ENCODE measurements around the gene RASGRF2.

The RASGRF2 gene, protein sequence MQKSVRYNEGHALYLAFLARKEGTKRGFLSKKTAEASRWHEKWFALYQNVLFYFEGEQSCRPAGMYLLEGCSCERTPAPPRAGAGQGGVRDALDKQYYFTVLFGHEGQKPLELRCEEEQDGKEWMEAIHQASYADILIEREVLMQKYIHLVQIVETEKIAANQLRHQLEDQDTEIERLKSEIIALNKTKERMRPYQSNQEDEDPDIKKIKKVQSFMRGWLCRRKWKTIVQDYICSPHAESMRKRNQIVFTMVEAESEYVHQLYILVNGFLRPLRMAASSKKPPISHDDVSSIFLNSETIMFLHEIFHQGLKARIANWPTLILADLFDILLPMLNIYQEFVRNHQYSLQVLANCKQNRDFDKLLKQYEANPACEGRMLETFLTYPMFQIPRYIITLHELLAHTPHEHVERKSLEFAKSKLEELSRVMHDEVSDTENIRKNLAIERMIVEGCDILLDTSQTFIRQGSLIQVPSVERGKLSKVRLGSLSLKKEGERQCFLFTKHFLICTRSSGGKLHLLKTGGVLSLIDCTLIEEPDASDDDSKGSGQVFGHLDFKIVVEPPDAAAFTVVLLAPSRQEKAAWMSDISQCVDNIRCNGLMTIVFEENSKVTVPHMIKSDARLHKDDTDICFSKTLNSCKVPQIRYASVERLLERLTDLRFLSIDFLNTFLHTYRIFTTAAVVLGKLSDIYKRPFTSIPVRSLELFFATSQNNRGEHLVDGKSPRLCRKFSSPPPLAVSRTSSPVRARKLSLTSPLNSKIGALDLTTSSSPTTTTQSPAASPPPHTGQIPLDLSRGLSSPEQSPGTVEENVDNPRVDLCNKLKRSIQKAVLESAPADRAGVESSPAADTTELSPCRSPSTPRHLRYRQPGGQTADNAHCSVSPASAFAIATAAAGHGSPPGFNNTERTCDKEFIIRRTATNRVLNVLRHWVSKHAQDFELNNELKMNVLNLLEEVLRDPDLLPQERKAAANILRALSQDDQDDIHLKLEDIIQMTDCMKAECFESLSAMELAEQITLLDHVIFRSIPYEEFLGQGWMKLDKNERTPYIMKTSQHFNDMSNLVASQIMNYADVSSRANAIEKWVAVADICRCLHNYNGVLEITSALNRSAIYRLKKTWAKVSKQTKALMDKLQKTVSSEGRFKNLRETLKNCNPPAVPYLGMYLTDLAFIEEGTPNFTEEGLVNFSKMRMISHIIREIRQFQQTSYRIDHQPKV (N-terminal part only)

DNA sequence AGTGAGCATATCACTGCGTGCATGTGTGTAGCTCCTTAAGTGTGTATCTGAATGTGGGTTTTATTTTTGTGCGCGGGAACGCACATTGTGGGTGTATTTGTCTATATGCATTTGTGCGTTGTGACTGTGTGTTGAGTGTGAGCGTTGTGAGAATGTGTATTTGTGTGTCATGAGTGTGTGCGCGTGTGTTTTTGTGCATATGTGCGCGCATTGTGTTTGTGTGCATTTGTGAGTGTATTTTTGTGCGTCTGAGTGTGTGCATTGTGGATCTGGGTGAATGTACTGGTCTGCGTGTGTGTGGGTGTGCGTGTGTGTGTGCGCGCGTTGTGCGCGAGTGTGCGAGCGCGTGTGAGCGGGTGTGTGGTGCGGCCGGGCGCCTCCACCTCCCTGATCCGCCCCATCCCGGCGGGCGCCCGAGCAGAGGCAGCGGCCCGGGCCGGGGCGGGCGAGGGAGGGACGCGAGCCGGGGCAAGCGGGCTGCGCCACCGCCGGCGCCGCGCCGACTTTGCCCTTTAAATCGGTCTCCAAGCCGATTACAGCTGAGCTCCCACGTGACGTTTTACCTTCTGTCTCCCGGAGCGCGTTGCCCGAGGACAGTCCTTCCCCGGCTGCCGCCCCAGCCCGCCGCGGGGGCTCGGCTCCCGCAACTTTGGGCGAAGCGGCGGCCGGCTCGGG lies at the start of gene RASGRF2:
RASGRF2 (plus strand) TSS at position 596 of the 675 bp plus-strand sequence. CDS start 376 bp downstream, outside the sequence.
- DNase-seq: no peak

DNA sequence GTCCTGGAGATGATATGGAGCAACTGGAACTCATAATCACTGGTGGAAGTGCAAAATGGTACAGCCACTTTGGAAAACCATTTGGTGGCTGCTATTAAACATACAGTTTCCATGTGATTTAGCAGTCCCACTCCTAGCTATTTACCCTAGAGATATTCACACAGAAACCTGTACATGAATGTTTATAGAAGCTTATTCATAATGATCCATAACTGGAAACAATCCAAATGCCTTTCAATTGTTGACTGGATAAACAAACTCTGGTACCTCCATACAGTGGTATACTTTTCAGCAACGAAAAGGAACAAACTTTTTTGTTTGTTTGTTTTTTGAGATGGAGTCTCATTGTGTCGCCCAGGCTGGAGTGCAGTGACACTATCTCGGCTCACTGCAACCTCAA lies 47.7 kb upstream of the RASGRF2 start:
- DNase-seq: no peak

DNA sequence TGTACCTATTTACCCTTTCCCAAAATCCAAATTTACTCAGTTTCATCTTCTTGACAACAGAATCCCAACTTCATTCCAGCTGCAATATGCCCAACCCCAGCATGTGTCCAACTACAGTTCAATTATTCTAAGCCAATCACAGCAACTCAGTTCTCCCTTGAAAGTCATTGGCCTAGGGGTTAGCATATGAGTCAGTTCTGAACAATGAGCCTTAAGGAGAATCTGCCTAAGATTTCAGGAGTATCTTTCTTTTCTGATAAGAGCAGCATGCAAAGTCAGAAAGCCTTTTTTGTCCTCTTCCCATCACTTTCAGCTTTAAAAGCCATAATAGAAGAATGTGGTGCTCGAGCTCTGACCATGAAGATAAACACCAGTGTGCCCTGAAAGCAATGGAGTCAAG lies 44.4 kb upstream of the RASGRF2 start:
- DNase-seq: no peak

DNA sequence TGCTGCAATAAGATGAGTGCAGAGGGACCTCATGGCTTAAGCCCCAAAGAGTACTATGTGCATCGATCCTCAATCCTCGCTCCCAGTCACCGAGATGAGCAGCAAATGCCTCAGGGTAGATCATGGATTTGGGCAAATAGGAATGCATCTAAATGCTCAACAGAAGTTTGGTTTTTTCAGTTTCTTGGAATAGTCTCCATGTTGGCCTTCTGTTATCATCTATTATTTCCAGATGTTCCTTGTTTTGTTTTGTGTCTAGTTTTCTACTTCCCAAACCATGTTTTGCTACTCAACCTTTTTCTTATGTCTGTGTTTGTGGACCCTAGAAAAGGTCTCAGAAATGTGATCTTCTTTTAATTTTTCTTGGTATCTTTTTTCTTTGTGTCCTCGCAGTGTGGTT lies 43.5 kb upstream of the RASGRF2 start:
- DNase-seq: no peak

DNA sequence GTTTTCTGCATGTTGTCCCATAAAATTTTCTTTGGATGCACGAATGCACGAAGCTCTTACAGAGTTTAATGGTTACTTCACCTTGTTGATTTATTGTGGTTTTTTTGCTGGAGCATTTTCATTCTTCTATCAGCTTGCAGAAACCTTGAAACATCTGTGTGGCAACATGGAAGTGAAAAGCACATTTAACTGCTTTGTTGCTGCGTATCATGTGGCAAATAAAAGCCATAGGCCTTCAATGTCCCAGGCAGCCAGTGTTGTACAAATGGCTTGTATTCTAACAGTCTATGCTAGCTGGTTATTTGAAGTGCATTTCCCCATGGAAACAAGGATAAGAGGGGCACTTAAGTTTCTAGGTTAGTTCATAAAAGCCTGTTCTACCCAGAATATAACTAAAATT lies 42.5 kb upstream of the RASGRF2 start:
- no peak for DNase-seq

DNA sequence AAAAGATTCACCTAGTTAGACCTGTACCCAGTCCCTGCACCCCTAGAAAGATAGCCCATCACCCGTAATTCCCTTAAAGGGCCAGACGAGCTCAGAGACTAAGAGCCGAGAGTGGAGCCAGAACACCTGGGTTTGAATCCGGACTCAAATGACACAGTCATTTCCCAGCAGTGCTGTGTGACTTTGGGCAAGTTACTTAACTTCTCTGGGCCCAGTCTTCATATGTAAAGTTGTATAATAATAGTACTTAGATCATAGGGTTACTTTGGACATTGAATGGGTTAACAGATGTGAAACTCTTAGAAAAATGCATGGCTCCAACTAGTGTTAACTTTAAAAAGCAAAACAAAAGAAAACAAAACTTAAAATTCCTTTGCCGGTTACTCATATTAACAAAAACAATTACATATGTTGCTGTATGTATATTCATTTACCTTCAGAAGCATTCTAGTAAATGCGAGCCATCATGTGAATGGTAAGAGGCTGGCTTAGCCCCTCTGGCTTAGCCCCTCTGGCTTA lies 40.4 kb upstream of the RASGRF2 start:
- no peak for DNase-seq

DNA sequence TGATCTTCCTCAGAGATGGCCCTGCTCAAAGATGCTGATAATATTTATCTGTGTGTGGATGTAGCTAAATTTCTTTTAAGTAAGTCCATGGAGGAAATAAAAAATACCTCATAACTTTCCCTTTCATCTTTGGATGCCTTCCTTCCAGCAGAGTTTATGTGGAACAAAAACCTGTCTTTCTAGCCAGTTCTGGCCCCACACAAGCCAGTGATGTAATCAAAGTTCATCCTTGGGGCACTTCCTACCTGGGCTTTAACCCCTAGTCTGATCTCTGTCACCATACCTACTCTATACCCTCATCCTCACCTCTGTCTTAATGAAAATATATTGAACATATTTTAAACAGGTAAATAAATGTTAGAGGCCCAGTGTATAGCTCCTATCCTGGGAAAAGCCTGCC lies 39.8 kb upstream of the RASGRF2 start:
- no peak for DNase-seq

DNA sequence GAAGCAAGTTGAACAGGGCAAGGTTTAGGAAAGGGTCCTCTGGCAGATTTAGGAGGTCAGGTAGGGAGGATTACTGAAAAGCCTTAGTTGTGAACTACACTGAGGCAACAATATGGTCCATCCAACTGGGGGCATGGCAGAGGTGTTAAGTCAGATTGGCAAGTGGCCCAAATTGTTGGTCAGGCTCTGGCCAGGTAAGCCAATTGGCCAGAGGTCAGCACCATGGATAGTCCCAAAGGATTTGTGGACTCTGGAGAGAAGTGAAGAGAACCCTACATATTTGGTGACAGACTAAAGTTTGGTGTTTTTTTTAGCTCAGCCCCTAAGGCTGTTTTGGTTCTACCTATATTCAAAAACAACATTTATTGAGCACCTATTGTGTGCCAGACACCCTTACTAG lies 39.1 kb upstream of the RASGRF2 start:
- DNase-seq: no peak

DNA sequence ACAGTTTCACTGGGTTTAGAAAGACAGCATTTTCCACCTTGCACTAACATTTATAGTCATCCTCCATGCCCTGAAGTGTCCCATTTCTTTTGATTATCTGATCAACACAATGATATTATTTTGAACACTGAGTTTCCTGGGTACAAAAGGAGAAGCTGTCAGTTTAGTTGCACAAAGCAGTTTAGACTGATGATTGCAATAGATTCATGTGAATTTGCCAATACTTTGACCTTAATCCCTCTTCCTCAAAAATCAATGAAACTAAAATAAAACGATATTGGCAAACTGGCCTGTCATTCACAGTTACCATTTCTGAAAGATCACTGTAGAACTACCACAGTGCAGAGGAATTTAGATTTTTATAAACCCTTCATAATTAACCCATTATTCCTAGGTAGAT lies 34.2 kb upstream of the RASGRF2 start:
- no peak for DNase-seq

DNA sequence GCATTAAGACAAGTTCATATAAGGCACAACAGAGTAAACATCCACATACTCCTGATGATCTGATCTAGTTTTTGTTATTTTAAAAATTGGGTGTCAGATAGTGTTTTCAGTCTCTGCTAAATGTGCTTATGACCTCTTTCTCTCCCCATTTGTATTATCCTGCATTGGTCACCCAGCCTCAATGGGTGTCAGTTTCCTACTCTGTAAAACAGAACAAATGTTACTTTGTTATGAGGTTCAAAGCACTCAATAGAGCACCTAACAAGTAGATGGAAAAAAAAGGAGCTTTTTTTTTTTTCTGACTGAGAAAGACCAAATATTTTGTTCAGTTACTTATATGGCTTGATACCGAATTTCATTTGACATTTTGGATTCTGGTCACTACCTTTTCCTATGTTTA lies 33.6 kb upstream of the RASGRF2 start:
- DNase-seq: no peak

DNA sequence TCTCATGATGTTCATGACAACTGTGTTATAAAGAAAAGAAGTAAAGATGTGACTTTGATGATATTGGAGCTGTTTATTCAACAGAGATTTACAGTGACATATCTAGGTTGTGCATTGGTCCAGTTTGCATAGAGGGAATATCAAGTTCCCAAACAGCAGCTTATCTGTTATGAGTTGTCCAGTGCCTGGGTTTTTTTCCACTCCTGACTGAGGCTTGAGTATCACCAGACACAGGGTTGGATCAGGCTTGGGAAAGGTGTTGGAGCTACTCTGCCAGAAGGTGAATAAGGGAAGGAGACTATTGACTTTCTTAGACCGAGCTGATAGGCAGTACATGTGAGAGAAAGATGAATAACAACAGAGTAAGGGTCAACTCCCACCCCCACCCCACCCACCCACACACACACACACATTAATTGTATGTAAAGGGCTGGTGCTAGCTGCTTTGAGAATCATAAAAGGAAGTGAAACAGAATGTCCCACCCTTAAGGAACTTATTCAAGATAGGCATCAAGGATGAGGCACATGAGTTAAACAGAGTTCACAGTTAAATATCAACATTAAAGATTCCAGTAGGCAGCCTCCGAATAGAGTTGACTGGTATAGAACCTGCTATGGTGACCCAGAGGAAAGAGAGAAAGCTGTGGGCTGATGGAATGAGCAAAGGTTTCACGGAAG lies 33.0 kb upstream of the RASGRF2 start:
- DNase-seq: no peak

DNA sequence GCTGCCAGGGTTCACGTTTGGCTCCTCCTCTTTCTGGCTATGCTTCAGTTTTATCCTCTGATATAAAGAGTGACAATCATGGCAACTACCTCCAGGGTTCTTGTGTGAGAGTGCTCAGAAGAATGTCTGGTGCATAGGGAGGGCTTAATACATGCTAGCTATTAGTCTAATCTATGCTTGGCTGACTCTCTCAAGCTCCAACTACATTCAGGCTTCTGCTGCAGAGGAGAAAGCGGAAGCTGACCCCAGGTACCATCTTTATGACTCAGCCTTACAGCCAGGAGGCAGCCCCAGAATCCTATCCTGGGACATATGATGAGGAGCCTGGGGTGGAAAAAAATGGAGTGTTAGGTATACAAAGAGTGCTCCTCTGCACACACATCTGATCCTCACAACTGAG lies 32.1 kb upstream of the RASGRF2 start:
- no peak for DNase-seq

DNA sequence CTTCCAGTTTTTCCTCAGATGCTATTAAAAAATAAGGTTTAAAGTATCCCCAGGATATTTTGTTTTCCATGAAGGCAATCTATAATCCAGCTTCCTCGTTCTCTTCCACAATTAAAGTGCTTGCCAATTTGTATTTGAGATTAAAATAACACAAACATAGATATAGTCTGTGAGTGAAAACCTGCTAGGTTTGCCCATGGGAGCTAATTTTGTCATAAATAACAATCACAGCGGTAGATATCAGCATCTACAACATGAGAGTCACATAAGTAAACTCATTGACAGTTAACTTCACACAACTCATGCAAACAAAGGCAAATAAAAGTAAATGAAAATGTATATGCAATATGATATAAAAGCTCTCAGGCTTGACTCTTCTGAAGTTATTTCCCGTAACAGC lies 29.2 kb upstream of the RASGRF2 start:
- DNase-seq: no peak

DNA sequence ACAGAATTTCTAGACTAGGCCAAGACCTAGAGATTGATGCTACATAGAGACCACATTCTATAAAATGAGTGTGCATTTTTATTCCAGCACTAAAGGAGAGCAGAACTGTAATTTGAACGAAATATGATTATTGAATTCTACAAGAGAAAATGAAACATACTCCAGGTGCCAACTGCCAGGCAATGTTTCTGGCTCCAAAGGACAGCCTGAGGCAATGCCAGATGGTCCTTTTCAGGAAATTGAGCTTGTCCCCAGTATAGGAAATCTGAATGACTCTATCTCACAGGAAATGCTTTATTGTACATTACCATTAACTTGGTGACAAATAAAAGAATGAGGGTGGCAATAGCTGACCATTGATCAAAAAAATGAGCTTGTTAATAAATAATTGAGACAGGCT lies 28.8 kb upstream of the RASGRF2 start:
- DNase-seq: no peak

DNA sequence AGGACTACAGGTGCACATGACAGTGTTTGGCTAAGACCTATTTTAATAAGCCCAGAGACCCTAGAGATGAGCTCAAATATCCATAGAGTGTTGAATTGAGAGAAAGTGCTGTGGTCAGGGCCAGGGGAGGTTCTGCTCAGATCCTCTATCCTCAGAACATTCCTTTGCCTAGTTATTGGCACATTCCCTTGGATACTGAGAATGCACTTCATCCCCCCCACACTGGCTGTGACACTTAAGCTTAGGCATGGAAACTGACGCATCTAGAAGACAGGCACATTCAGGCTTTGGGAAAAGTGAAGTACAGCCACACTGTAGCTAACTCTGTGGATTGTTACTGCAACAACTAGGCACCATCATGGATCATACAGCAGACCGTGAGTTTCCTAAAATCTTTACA lies 27.1 kb upstream of the RASGRF2 start:
- DNase-seq: no peak

DNA sequence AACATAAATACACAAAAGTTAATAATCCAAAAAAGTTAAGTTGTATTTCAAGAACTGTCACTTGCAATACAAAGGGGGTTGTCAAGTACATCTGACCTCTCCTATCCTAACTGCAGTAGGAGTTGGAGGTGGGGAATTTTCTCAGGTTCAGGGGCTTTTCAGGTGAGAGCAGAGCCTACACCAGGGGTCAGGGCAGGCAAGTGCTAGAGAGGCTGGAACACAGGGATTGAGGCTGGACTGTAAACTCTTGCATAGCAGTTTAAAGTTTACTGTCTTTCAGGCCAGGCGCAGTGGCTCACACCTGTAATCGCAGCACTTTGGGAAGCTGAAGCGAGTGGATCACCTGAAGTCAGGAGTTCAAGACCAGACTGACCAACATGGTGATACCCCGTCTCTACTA lies 25.4 kb upstream of the RASGRF2 start:
- DNase-seq: no peak

DNA sequence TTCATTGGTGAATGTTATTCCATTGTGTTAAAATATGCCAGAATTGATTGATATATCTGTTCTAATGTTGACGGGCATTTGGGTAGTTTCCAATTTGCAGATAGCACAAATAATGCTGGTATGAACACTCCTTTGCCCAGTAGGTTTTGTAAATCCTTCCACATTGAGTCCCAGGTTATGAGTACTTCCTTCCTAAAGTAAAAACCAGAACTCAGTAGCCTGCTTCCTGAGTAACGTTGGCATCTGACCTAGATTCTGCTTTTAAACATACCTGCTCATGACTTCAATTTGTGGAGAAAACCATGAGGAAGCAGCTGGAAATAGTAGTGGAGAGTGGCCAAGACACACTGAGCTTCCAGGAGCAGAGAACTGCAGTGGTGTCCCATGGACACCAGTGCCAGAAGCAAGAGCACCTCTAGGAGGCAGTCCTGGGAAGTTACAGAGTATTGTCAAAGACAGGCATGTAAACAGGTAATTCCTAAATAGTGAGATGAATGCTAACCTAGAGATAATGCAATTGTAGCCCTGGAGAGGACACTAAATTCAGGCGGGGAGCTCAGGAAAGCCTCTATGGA lies 24.3 kb upstream of the RASGRF2 start:
- no peak for DNase-seq

DNA sequence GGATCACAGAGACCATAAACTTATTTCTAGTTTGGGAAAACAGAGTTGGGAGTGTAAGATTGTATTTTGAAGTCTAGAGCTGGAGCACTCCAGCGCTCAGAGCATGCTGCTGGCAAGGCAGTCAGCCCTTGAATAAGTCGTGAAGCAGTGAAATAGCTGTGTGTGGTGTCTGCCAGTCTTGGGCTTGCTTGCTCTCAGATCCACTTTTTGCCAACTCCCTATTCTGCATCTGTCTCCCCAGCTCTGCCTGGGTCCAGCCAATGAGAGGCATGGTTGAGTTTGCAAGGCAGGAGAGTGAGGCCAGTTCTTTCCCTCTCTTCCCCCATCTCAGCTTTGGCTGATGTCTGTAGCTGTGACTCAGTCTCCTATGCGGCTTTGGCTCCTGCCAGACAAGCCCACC lies 23.3 kb upstream of the RASGRF2 start:
- no peak for DNase-seq

DNA sequence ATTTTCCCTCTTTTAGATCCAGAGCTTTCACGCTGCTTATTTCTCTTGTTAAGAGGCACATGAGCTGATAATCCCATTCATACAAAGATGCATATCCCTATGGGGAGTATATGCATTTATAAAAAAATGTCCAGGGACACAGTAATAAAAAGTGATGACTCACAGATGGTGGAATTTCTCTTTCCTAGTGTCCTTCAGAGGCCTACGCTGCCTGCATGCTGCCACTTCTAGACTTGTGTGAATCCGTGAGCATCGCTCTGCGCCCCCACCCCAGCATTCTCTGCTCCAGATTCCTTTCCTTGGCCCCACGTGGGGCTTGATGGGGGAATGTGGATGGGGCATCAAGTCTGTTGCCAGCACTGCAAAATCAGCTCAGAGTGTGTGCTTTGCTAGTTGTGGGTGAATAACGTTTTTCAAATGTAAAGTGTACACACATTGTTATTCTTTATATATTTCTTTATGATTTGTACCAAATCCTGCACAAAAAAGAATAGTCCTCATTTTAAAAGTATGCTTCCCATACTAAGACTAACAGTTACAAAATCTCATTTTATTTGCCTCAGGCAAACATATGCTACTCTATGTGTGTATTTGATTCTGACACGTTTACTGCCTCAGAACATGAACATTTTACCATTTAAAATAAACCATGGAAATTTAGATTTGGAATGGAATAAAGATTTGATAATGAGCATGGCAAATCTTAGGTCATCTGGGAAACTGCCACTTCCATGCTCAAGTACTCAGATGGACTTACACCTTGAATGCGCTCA lies 22.4 kb upstream of the RASGRF2 start:
- DNase-seq: no peak

DNA sequence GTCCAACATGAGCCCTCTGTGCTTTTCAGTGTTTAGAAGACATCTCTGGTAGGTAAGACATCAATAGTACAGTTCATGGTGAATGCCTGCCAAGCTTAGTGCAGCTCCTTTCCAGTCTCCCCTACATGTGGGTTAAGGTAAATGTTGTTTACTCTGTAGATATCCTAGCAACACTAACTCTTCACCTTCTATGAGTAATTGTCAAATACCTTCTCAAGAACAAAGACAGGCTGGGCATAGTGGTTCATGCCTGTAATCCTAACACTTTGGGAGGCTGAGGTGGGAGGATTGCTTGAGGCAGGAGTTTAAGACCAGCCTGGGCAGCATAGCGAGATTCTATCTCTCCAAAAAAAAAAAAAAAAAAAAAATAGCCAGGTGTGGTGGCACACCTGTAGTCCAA lies 18.7 kb upstream of the RASGRF2 start:
- DNase-seq: no peak

DNA sequence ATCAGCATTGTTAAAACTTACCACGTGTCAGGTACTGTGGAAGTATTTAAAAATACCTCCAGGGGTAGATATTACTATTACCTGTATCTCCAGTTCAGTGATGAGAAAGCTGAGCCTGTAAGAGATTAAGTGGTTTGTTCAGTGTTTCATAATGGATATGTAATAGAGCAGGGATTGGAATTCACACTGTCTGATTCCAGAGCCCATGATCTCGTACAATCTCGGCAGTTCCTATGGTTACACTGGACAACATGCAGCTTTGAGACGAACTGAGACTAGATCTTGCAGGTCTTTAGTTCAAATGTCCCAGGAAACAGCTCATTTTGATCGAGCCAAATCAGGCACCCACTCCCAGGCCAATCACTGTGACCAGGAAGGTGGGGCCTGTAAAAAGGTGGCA lies 8.8 kb upstream of the RASGRF2 start:
- DNase-seq: no peak

Data from right forelimb (tissue), 1 donor.